T-cell (primary cell): ENCODE results near the gene IER5L. TPM values are rescaled to one million over a fixed set of nuclear protein-coding genes. Genes with fewer than 3 reads are reported as not detected.

Source experiments
- ATAC-seq, 4 experiments: fragments of 200-7000 bp in 3 of 4; fragments of 150-1000 bp in 1 of 4; cut with Tn5 transposase; replicated peaks in 1 of 4; 1 replicate in 3 of 4; 2 replicates in 1 of 4; pipeline ENCODE4 v1.10.0; 2021; ENCODE audit warnings: moderate library complexity in 3 of 4, mild to moderate bottlenecking in 2 of 4, moderate number of reproducible peaks in 1 of 4
- CTCF ChIA-PET, 2 donors: fragments of 300-600 bp; sonication (Branson Sonifier 250); formaldehyde crosslinking; loops; one replicate each; lab custom pipeline; 2022; ENCODE audit warnings: antibody characterized with exemption in 2 of 2; lab: Charles Lee
- POLR2A ChIA-PET, 2 donors: fragments of 300-600 bp; sonication (Branson Sonifier 250); formaldehyde crosslinking; loops; one replicate each; lab custom pipeline; 2022; ENCODE audit warnings: antibody characterized with exemption in 2 of 2; lab: Charles Lee
- DNase-seq, 35 experiments: peaks; one replicate each; pipeline versions ENCODE4 v3.0.0 to v3.0.0-alpha.2; 2013 to 2023
- H3K27ac ChIP-seq: one replicate; pipeline ENCODE4 v1.5.1; 2013; ENCODE audit warnings: low read length
- H3K27me3 ChIP-seq, 2 experiments: replicated peaks in 1 of 2; 1 replicate in 1 of 2; 2 replicates in 1 of 2; pipeline versions ENCODE4 v1.6.1 to v1.7.0; 2013; ENCODE audit warnings: low read length in 1 of 2, mixed read lengths in 1 of 2; ENCODE audit not compliant: control insufficient read depth in 2 of 2, insufficient read depth in 2 of 2; ENCODE audit errors: extremely low read depth in 1 of 2
- H3K36me3 ChIP-seq, 2 donors: 1 replicate in 1 of 2; 2 replicates in 1 of 2; pipeline versions ENCODE4 v1.6.1 to v1.7.0; 2013; ENCODE audit warnings: low read length in 1 of 2; ENCODE audit not compliant: control insufficient read depth in 2 of 2, insufficient read depth in 1 of 2; ENCODE audit errors: extremely low read depth in 1 of 2
- H3K4me1 ChIP-seq, 2 experiments: 1 replicate in 1 of 2; 2 replicates in 1 of 2; pipeline versions ENCODE4 v1.6.1 to v1.7.0; 2013; ENCODE audit warnings: low read length in 2 of 2, mixed read lengths in 1 of 2; ENCODE audit not compliant: insufficient read depth in 2 of 2, control insufficient read depth in 1 of 2; ENCODE audit errors: extremely low read depth in 1 of 2
- H3K4me3 ChIP-seq, 2 donors: 1 replicate in 1 of 2; 2 replicates in 1 of 2; pipeline versions ENCODE4 v1.5.1 to v1.7.0; 2013; ENCODE audit warnings: mild to moderate bottlenecking in 2 of 2, low read length in 1 of 2, moderate library complexity in 1 of 2; ENCODE audit not compliant: control insufficient read depth in 1 of 2; ENCODE audit errors: extremely low read depth in 1 of 2
- H3K9me3 ChIP-seq: 2 replicates; pipeline ENCODE4 v1.7.0; 2013
- H3K27ac Mint-ChIP-seq, 2 donors: one replicate each; pipeline ENCODE4 v1.8.0; 2020 to 2021; ENCODE audit warnings: mild to moderate bottlenecking in 2 of 2, mixed read lengths in 2 of 2
- H3K27me3 Mint-ChIP-seq, 2 donors: one replicate each; pipeline ENCODE4 v1.8.0; 2021 to 2022; ENCODE audit warnings: mixed read lengths in 2 of 2
- H3K36me3 Mint-ChIP-seq: one replicate; pipeline ENCODE4 v1.8.0; 2021; ENCODE audit warnings: mixed read lengths
- H3K4me1 Mint-ChIP-seq, 3 donors: one replicate each; pipeline ENCODE4 v1.8.0; 2020 to 2022; ENCODE audit warnings: mixed read lengths in 3 of 3, mild to moderate bottlenecking in 1 of 3
- H3K4me3 Mint-ChIP-seq, 3 donors: one replicate each; pipeline ENCODE4 v1.8.0; 2020 to 2022; ENCODE audit warnings: mild to moderate bottlenecking in 3 of 3, mixed read lengths in 3 of 3, moderate library complexity in 3 of 3
- H3K9me3 Mint-ChIP-seq, 3 donors: one replicate each; pipeline ENCODE4 v1.8.0; 2020 to 2022; ENCODE audit warnings: mixed read lengths in 3 of 3
- WGBS: methylation state at CpG from one replicate; pipeline ENCODE4 v1.1.5; 2013; ENCODE audit warnings: missing lambda C conversion rate; ENCODE audit not compliant: insufficient coverage; 5-methylcytosine and 5-hydroxymethylcytosine counted together
- total RNA-seq, 35 experiments: library from RNA in 6 of 35; stranded (reverse) in 6 of 35; fragments of 120-200 nt in 1 of 35; gene quantifications; one replicate each; pipeline versions ENCODE4 v1.2.1 to v1.2.4 and lab custom pipeline; 2013 to 2026

Gene IER5L
- total RNA-seq, 5 donors from 2014 or later (not counting 1 experiment from before 2014, with no cell fraction given) = 1.3 to 7.7 (median 6.7) TPM

GRCh38 chr9:129136446-129137035 is 41.5 kb downstream of the IER5L start:
- ChIA-PET POLR2A (interaction anchor here in 1 of 2 donors (0.6 kb wide), 1 partner anchor 462 kb away, joined by 3 read pairs; no protein-coding TSS in a partner anchor), CTCF (interaction anchor here in 1 of 2 donors (0.5 kb wide), 1 partner anchor 17 kb away, joined by 4 read pairs; no protein-coding TSS in a partner anchor)
- H3K4me1 Mint-ChIP-seq = peaks cover 26 to 28% (median 27%) of the 10 kb centered on the region in 3 donors
- H3K27ac Mint-ChIP-seq = no peak overlapping the region
- Histone ChIP-seq H3K27ac (no peak overlapping the region), H3K36me3 (peaks cover 9 to 40% of the 10 kb centered on the region in 2 donors), H3K27me3 (no peaks in the 10 kb centered on the region), H3K4me3 (no peak overlapping the region), H3K9me3 (no peaks in the 10 kb centered on the region), H3K4me1 (peaks cover 11 to 37% of the 10 kb centered on the region in 2 experiments)
- 89% methylated on average over 12 of the region's 16 CpGs for WGBS
- ATAC-seq (no peak), DNase-seq (no peak)
- peaks cover 27% of the 10 kb centered on the region for H3K36me3 Mint-ChIP-seq
- H3K4me3 Mint-ChIP-seq = no peak overlapping the region
- no peaks in the 10 kb centered on the region for H3K27me3 Mint-ChIP-seq
- H3K9me3 Mint-ChIP-seq = no peaks in the 10 kb centered on the region

- H3K36me3 Mint-ChIP-seq = peaks cover 33% of the 10 kb centered on the region
- CTCF ChIA-PET = no interaction called here
Measured at GRCh38 chr9:129135476-129135875, 42.6 kb downstream of the IER5L start.

GRCh38 chr9:129133082-129133481 is 45.0 kb downstream of the IER5L start:
- peaks cover 6 to 8% (median 6%) of the 10 kb centered on the region in 3 donors for H3K4me1 Mint-ChIP-seq
- peaks cover 34% of the 10 kb centered on the region for H3K36me3 Mint-ChIP-seq
- Histone ChIP-seq H3K9me3 (no peaks in the 10 kb centered on the region), H3K27me3 (no peaks in the 10 kb centered on the region), H3K4me3 (no peak overlapping the region), H3K4me1 (peaks cover 0 to 11% of the 10 kb centered on the region in 2 experiments), H3K36me3 (peaks cover 19 to 46% of the 10 kb centered on the region in 2 donors), H3K27ac (no peak overlapping the region)
- DNase-seq (no peak), ATAC-seq (no peak)
- no peak overlapping the region for H3K27ac Mint-ChIP-seq
- no peaks in the 10 kb centered on the region for H3K27me3 Mint-ChIP-seq
- H3K9me3 Mint-ChIP-seq = no peaks in the 10 kb centered on the region
- WGBS = 100% methylated on average over 3 of the region's 4 CpGs
- ChIA-PET CTCF (interaction anchor here (0.5 to 2.6 kb wide), 2 partner anchors 9 to 653 kb away, joined by 4 to 15 read pairs; no protein-coding TSS in a partner anchor), POLR2A (interaction anchor here in 1 of 2 donors (0.6 kb wide), 2 partner anchors 36 to 811 kb away, joined by 7 read pairs; no protein-coding TSS in a partner anchor)
- no peak overlapping the region for H3K4me3 Mint-ChIP-seq

More at GRCh38 chr9:129135476-129135875, 42.6 kb downstream of the IER5L start:
- 100% methylated on average over 5 of the region's 6 CpGs for WGBS
- no peak for ATAC-seq
- Histone ChIP-seq H3K4me1 (peaks cover 3 to 30% of the 10 kb centered on the region in 2 experiments), H3K4me3 (no peak overlapping the region), H3K27me3 (no peaks in the 10 kb centered on the region), H3K27ac (no peak overlapping the region), H3K36me3 (peaks cover 13 to 43% of the 10 kb centered on the region in 2 donors), H3K9me3 (no peaks in the 10 kb centered on the region)
- Mint-ChIP-seq H3K4me1 (peaks cover 19 to 23% (median 20%) of the 10 kb centered on the region in 3 donors), H3K4me3 (no peak overlapping the region), H3K9me3 (no peaks in the 10 kb centered on the region), H3K27me3 (no peaks in the 10 kb centered on the region), H3K27ac (no peak overlapping the region)
- no peak for DNase-seq
- POLR2A ChIA-PET = no interaction called here

GRCh38 chr9:129131300-129132145 is 46.5 kb downstream of the IER5L start:
- H3K36me3 Mint-ChIP-seq = peaks cover 33% of the 10 kb centered on the region
- H3K27ac ChIP-seq = peak overlapping the region; percentile 2
- no peaks in the 10 kb centered on the region for H3K9me3 Mint-ChIP-seq
- peaks cover 25 to 44% of the 10 kb centered on the region in 2 donors for H3K36me3 ChIP-seq
- peak; percentile 96 to 100 (median 98) for ATAC-seq
- no peaks in the 10 kb centered on the region for H3K27me3 ChIP-seq
- POLR2A ChIA-PET = interaction anchor here in 1 of 2 donors (1.1 kb wide), 1 partner anchor 494 kb away, joined by 6 read pairs; the partner anchor contains the start of gene NTMT1
- H3K9me3 ChIP-seq = no peaks in the 10 kb centered on the region
- H3K4me3 Mint-ChIP-seq = no peak overlapping the region
- DNase-seq = peak; percentile 66 to 90 (median 80)
- CTCF ChIA-PET = interaction anchor here (0.6 to 3.0 kb wide), 24 partner anchors 9 to 937 kb away, joined by 3 to 45 read pairs (median 4); partner anchors contain the start of genes C9orf50 (in 1 of the 2), NTMT1 (in 1 of the 2) and PTPA (in 1 of the 2)
- whole genome bisulfite sequencing = 55% methylated on average over 8 of the region's 13 CpGs
- H3K4me3 ChIP-seq = no peak overlapping the region
- peak overlapping the region in 1 of 2 donors; percentile 16 for H3K27ac Mint-ChIP-seq
- H3K4me1 Mint-ChIP-seq = peaks cover 6 to 8% (median 6%) of the 10 kb centered on the region in 3 donors
- peaks cover 0 to 11% of the 10 kb centered on the region in 2 experiments for H3K4me1 ChIP-seq
- no peaks in the 10 kb centered on the region for H3K27me3 Mint-ChIP-seq

GRCh38 chr9:129130791-129131190 is 47.3 kb downstream of the IER5L start:
- Mint-ChIP-seq H3K27ac (no peak overlapping the region), H3K27me3 (no peaks in the 10 kb centered on the region), H3K4me1 (peaks cover 6 to 8% (median 6%) of the 10 kb centered on the region in 3 donors), H3K4me3 (no peak overlapping the region), H3K36me3 (peaks cover 33% of the 10 kb centered on the region), H3K9me3 (no peaks in the 10 kb centered on the region)
- Histone ChIP-seq H3K4me3 (no peak overlapping the region), H3K36me3 (peaks cover 26 to 41% of the 10 kb centered on the region in 2 donors), H3K4me1 (peaks cover 0 to 11% of the 10 kb centered on the region in 2 experiments), H3K27ac (no peak overlapping the region), H3K27me3 (no peaks in the 10 kb centered on the region), H3K9me3 (no peaks in the 10 kb centered on the region)
- ATAC-seq (no peak), DNase-seq (no peak)
- WGBS = 71% methylated on average over 2 of the region's 3 CpGs
- ChIA-PET CTCF (interaction anchor here (0.5 to 3.0 kb wide), 10 partner anchors 8 to 659 kb away, joined by 3 to 45 read pairs (median 3); partner anchors contain the start of gene NTMT1 (in 1 of the 2)), POLR2A (interaction anchor here in 1 of 2 donors (0.7 kb wide), 1 partner anchor 513 kb away, joined by 3 read pairs; no protein-coding TSS in a partner anchor)
